Measurements from ENCODE around the gene CNTNAP2.

The CNTNAP2 gene

GRCh38 chr7:147432079-147432478, 1315.5 kb downstream of the CNTNAP2 start:
- no peaks in the 10 kb centered on the region for H3K4me1 ChIP-seq (ENCODE audit: insufficient read depth, low read length)
- no peak overlapping the region for H3K9ac ChIP-seq (ENCODE audit: low read depth, low read length)
- DNase-seq (no peak), ATAC-seq (ENCODE audit: insufficient read depth, low read depth) (no peak)
- H3K36me3 ChIP-seq (ENCODE audit: insufficient read depth, low read length), result no peaks in the 10 kb centered on the region
- H4K20me1 ChIP-seq (ENCODE audit: insufficient read depth, low read length), result no peaks in the 10 kb centered on the region
- H3K9me3 ChIP-seq (ENCODE audit: insufficient read depth, low read length, severe bottlenecking), result no peaks in the 10 kb centered on the region
- H3K79me2 ChIP-seq (ENCODE audit: insufficient read depth, low read length), result no peaks in the 10 kb centered on the region
- TF ChIP-seq EZH2 (IDR thresholded peaks at IDR 0.05; ENCODE audit: borderline replicate concordance, low read depth, low read length, severe bottlenecking), result no peak
- TF ChIP-seq CTCF (IDR thresholded peaks at IDR 0.05; ENCODE audit: borderline replicate concordance, extremely low read depth, low read length, poor library complexity, severe bottlenecking), result no peak
- no peak overlapping the region for H3K4me2 ChIP-seq (ENCODE audit: insufficient read depth, low read length)
- H3K27ac ChIP-seq (ENCODE audit: low read length), result no peak overlapping the region
- H3K27me3 ChIP-seq (ENCODE audit: insufficient read depth, low read length, poor library complexity), result no peaks in the 10 kb centered on the region
- H3K4me3 ChIP-seq (ENCODE audit: low read depth in 1 of 2, low read length in 2 of 2), result no peak overlapping the region
- H2AFZ ChIP-seq (ENCODE audit: low read depth, low read length), result no peak overlapping the region

DNA sequence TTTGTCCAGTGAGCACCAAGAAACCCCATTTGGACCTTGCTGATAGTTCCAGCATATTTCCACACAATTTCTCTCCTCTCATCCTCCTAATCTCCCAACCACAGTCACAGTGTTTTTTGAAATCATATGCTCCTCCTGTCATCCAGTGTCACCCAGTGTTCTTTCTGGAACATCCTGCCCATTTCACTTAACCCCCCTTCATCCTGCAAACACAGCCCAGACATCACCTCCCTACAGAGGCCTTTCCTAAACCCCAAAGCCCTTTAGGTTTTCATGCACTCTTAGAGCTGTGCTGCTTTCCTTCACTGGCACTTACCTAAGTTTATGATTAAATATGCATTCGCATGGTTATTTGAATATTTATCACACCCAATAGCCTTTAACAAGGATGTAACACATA, 1316.0 kb downstream of the CNTNAP2 start:
- Histone ChIP-seq H3K9ac (ENCODE audit: low read depth, low read length) (no peak overlapping the region), H3K27ac (ENCODE audit: low read length) (no peak overlapping the region), H3K4me1 (ENCODE audit: insufficient read depth, low read length) (no peaks in the 10 kb centered on the region), H3K27me3 (ENCODE audit: insufficient read depth, low read length, poor library complexity) (no peaks in the 10 kb centered on the region), H3K36me3 (ENCODE audit: insufficient read depth, low read length) (no peaks in the 10 kb centered on the region), H3K9me3 (ENCODE audit: insufficient read depth, low read length, severe bottlenecking) (no peaks in the 10 kb centered on the region), H3K4me2 (ENCODE audit: insufficient read depth, low read length) (no peak overlapping the region), H4K20me1 (ENCODE audit: insufficient read depth, low read length) (no peaks in the 10 kb centered on the region), H2AFZ (ENCODE audit: low read depth, low read length) (no peak overlapping the region), H3K79me2 (ENCODE audit: insufficient read depth, low read length) (no peaks in the 10 kb centered on the region), H3K4me3 (ENCODE audit: low read depth in 1 of 2, low read length in 2 of 2) (no peak overlapping the region)
- ATAC-seq (ENCODE audit: insufficient read depth, low read depth) (no peak), DNase-seq (no peak)
- no peak for TF ChIP-seq CTCF (IDR thresholded peaks at IDR 0.05; ENCODE audit: borderline replicate concordance, extremely low read depth, low read length, poor library complexity, severe bottlenecking)
- TF ChIP-seq EZH2 (IDR thresholded peaks at IDR 0.05; ENCODE audit: borderline replicate concordance, low read depth, low read length, severe bottlenecking), result no peak

GRCh38 chr7:147436718-147437117, 1320.1 kb downstream of the CNTNAP2 start:
- H3K4me3 ChIP-seq (ENCODE audit: low read depth in 1 of 2, low read length in 2 of 2), result no peak overlapping the region
- ATAC-seq (ENCODE audit: insufficient read depth, low read depth), result no peak
- H3K27me3 ChIP-seq (ENCODE audit: insufficient read depth, low read length, poor library complexity), result no peaks in the 10 kb centered on the region
- no peak overlapping the region for H3K27ac ChIP-seq (ENCODE audit: low read length)
- DNase-seq, result no peak
- no peak overlapping the region for H3K9ac ChIP-seq (ENCODE audit: low read depth, low read length)
- no peak overlapping the region for H3K4me2 ChIP-seq (ENCODE audit: insufficient read depth, low read length)
- H4K20me1 ChIP-seq (ENCODE audit: insufficient read depth, low read length), result no peaks in the 10 kb centered on the region
- H3K9me3 ChIP-seq (ENCODE audit: insufficient read depth, low read length, severe bottlenecking), result no peaks in the 10 kb centered on the region
- no peak for TF ChIP-seq EZH2 (IDR thresholded peaks at IDR 0.05; ENCODE audit: borderline replicate concordance, low read depth, low read length, severe bottlenecking)
- TF ChIP-seq CTCF (IDR thresholded peaks at IDR 0.05; ENCODE audit: borderline replicate concordance, extremely low read depth, low read length, poor library complexity, severe bottlenecking), result no peak
- no peaks in the 10 kb centered on the region for H3K79me2 ChIP-seq (ENCODE audit: insufficient read depth, low read length)
- H2AFZ ChIP-seq (ENCODE audit: low read depth, low read length), result no peak overlapping the region
- no peaks in the 10 kb centered on the region for H3K36me3 ChIP-seq (ENCODE audit: insufficient read depth, low read length)
- no peaks in the 10 kb centered on the region for H3K4me1 ChIP-seq (ENCODE audit: insufficient read depth, low read length)

DNA sequence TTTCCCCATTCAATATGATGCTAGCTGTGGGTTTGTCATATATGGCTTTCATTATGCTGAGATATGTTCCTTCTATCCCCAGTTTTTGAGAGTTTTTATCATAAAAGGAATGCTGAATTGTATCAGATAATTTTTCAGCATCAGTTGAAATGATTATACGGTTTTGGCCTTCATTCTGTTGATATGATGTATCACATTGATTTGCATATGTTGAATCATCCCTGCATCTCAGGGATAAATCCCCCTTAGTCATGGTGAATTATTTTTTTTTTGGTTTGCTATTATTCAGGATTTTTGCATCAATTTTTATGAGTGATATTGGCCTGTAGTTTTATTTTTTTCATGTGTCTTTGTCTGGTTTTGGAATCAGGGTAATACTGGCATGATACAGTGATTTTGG, 1321.6 kb downstream of the CNTNAP2 start:
- Histone ChIP-seq H3K4me3 (ENCODE audit: low read depth in 1 of 2, low read length in 2 of 2) (no peak overlapping the region), H3K36me3 (ENCODE audit: insufficient read depth, low read length) (no peaks in the 10 kb centered on the region), H3K79me2 (ENCODE audit: insufficient read depth, low read length) (no peaks in the 10 kb centered on the region), H3K27ac (ENCODE audit: low read length) (no peak overlapping the region), H3K4me1 (ENCODE audit: insufficient read depth, low read length) (no peaks in the 10 kb centered on the region), H3K4me2 (ENCODE audit: insufficient read depth, low read length) (no peak overlapping the region), H3K27me3 (ENCODE audit: insufficient read depth, low read length, poor library complexity) (no peaks in the 10 kb centered on the region), H4K20me1 (ENCODE audit: insufficient read depth, low read length) (no peaks in the 10 kb centered on the region), H3K9me3 (ENCODE audit: insufficient read depth, low read length, severe bottlenecking) (no peaks in the 10 kb centered on the region), H3K9ac (ENCODE audit: low read depth, low read length) (no peak overlapping the region), H2AFZ (ENCODE audit: low read depth, low read length) (no peak overlapping the region)
- ATAC-seq (ENCODE audit: insufficient read depth, low read depth) (no peak), DNase-seq (no peak)
- TF ChIP-seq EZH2 (IDR thresholded peaks at IDR 0.05; ENCODE audit: borderline replicate concordance, low read depth, low read length, severe bottlenecking) (no peak), CTCF (IDR thresholded peaks at IDR 0.05; ENCODE audit: borderline replicate concordance, extremely low read depth, low read length, poor library complexity, severe bottlenecking) (no peak)
